Measurements from ENCODE around the gene TRPM2. TPM values are rescaled to one million over a fixed set of nuclear protein-coding genes. Genes with fewer than 3 reads are reported as not detected.

TRPM2 gene
- total RNA-seq, 1 donor from 2014 or later = not detected

DNA sequence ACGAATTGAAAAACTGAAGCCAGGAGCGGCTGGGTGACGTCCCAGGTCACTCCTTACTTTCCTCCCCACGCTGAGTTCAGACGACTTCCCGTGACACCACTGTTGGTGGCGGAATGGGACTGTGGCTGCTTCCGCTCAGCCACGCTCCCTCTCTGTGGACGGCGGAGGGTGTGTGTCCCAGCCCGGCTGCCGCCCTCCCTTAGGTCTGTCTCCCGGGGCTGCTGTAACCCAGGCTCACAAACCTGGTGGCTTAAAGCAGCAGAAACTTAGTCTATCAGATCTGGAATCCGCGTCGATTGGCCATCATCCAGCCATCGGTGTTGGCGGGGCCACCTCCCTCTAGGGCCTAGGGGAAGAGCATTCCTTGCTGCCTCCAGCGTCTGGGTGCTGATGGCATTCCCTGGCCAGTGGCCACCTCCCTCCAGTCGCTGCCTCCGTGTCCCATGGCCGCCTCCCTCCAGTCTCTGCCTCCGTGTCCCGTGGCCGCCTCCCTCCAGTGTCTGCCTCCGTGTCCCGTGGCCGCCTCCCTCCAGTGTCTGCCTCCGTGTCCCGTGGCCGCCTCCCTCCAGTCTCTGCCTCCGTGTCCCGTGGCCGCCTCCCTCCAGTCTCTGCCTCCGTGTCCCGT lies 17.5 kb downstream of the TRPM2 start:
- DNase-seq (ENCODE audit: low read depth) = no peak

DNA sequence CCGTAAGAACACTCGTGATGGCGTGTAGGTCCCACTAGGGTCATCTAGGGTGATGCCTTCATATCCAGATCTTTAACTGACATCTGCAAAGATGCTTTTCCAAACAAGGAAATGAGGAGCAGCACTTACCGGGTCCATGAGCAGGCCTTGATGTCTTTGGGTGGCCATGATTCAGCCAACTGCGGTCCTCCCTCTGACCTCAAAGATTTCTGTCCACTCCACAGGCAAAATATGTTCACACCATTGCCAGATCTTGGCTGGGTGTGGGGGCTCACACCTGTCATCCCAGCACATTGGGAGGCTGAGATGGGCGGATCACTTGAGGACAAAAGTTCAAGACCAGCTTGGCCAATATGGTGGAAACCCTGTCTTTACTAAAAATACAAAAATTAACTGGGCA lies 18.2 kb downstream of the TRPM2 start:
- DNase-seq (ENCODE audit: low read depth) = no peak

DNA sequence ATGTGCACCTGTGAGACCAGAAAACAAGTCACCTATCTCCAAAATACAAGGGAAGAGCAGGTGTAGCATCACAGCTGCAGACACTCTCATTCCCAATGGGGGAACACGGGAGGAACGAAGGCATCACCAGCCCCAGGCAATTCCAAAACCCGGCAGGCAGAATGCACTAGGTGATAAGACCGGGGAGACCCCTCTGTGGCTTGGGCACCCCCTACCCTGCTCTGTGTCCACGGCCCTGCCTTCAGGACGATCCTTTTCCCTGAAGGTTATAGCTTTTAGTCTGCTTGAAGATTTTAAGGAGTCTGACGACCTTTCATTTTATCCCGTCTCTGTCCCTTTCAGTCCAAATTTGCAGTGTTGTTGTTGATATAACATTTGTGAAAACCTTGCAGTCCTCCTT lies 19.2 kb downstream of the TRPM2 start:
- DNase-seq (ENCODE audit: low read depth) = no peak

DNA sequence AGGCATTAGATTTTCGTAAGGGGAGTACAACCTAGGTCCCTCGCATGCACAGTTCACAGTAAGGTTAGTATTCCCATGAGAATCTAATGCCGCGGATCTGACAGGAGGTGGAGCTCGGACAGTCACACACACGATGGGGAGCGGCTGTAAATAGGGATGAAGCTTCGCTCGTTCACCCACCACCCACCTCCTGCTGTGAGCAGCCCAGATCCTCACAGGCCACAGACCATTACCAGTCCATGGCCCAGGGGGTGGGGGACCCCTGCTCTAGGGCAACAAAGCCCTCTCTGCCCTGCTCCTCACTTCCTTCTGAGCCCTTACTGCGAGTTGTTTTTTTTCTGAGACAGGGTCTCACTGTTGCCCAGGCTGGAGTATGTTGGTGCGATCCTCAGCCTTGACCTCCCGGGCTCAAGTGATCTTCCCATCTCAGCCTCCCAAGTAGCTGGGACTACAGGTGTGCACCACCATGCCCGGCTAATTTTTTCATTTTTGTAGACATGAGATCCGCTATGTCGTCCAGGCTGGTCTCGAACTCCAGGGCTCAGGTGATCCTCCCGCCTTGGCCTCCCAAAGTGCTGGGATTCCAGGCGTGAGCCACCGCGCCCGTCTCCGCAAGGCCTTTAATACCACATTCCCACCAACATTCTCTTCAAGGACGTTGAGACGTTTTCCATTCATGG lies 21.3 kb downstream of the TRPM2 start:
- DNase-seq (ENCODE audit: low read depth) = no peak

DNA sequence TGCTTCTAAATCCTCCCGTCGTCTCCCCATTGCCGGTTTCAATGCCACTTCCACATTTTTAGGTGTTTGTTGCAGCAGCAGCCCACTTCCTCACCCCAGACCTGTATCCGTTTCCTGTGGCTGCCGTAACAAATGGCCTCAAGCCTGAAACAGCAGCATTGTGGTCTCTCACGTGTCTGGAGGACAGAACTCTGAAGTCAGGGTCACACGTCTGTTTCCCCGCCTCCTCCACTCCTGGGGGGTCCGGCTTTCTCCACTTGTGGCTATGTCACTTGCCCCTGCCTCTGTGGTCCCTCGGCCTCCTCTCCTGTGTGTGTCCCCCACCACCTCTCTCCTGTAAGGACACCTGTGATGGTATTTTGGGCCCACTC lies 21.8 kb downstream of the TRPM2 start:
- no peak for DNase-seq (ENCODE audit: low read depth)

DNA sequence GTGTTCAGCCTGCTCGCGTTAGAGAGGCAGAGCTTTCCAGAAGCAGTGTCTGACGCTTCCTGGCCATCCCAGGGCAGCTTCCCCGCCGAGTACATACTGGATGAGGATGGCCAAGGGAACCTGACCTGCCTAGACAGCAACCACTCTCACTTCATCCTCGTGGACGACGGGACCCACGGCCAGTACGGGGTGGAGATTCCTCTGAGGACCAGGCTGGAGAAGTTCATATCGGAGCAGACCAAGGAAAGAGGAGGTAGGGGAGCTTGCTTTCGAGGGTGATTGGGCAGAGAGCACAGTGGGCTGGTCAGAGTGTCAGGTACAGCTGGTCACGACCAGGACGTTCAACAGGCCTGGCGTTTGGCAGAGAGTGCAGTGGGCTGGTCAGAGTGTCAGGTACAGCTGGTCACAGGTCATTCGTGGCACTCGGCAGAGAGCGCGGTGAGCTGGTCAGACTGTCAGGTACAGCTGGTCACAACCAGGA lies 22.4 kb downstream of the TRPM2 start:
- no peak for DNase-seq (ENCODE audit: low read depth)

DNA sequence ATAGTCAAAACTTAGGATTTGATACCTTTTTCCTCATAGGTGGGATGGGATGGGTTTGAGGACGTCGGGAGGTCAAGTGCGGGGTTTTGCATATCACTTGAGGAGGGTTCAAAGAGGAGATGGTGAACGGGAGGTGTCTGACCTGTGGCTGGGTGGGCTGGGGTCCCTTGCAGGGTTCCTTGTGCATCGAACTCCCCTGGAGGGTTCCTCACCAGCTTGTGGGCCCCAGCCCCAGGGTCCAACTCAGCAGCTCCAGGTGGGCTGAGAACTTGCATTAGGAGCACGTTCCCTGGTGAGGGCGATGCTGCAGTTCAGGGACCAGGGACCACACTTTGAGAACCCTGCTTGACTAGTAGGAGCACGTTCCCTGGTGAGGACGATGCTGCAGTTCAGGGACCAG lies 23.2 kb downstream of the TRPM2 start:
- DNase-seq (ENCODE audit: low read depth) = no peak

DNA sequence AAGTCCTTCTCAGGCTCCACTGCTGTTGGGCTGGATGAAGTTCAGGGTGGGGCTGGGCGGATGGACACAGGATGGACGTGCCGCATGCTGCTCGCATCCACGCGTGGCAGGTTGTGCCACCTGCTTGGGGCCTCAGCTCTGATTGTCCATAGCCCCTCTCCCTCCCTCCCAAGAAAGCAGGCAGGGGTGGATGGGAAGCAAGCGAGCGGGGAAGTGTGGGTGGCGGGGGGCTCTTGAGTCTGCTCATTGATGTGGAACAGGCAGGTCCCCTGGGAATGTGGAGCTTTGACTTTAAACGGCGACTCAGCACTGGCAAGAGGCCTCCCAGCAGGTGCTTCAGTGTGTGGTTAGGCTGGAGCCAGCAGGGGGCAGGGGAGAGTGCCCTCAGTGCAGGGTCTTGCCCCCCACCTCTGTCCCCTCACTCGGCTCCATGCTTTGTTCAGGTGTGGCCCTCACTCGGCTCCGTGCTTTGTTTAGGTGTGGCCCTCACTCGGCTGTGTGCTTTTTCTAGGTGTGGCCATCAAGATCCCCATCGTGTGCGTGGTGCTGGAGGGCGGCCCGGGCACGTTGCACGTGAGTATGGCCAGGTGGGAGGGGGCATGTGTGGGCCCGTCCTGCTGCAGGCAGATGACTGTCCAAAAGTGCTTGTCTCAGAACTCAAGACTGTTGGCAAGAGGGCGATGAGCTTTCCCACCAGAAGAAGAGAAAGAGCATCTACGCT lies 23.9 kb downstream of the TRPM2 start:
- DNase-seq (ENCODE audit: low read depth) = no peak

DNA sequence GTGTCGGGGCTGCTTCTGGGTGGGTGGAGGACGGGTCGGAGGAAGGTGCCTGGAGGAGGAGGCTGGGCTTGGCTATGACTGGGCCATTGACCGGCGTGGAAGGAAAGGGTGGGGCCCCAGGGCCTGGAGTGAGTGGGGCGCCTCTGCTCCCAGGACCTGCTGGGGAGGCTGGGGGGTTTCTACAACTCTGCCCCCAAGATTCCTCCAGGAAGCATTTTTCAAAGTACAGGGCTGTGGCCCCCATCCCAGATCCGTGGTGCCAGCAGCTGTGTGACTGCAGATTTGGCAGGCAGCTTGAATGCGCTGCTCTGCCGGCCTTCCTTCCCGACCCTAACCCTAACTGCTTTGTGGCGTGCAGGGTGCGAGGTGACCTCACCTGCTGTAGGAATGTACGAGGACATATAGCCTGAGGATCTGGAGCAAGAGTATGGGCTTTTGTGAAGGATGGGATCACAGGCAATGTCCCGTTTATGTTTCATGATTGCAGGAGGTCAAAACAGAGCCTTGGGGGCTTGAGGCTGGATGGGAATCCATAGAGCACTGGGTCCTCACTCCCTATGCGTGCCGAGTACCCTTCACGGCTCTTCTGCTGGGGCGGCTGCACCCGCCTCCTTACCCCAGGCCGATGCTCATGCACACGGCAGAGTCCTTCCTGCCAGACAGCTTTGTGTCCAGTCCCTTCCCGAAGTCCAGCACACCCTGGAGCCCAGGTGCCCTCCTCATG lies 24.7 kb downstream of the TRPM2 start:
- no peak for DNase-seq (ENCODE audit: low read depth)

DNA sequence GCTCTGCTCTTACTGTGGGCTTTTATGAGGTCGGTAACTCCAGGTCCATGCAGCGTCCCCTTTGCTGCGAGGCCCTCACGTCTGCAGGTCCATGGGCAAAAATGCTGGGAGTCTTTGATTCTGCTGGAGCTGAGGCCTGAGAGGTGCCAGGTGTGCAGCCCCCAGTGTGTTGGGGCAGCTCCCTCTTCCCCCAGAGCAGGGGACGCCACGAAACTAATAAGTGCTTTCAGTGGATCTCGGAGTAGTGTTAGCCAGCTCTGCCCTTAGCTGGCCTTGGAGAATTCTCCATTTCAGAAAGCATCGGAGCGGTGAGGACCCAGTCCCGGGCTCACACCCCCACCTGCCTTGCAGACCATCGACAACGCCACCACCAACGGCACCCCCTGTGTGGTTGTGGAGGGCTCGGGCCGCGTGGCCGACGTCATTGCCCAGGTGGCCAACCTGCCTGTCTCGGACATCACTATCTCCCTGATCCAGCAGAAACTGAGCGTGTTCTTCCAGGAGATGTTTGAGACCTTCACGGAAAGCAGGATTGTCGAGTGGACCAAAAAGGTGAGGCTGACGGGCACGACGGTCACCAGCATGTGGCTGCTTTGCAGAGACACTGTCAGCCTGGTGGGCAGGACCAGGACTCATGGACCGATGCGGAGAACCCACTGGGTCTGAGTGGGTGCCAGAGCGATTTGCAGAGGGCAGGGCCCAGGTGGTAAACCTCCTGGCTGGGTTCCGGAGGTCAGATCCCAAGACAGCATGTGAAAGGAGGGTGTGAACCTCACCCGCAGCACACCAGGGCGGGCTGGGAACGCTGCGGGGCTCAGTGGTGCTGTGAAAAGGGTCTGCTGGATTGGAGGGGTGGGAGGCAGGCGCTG lies 25.5 kb downstream of the TRPM2 start:
- no peak for DNase-seq (ENCODE audit: low read depth)

DNA sequence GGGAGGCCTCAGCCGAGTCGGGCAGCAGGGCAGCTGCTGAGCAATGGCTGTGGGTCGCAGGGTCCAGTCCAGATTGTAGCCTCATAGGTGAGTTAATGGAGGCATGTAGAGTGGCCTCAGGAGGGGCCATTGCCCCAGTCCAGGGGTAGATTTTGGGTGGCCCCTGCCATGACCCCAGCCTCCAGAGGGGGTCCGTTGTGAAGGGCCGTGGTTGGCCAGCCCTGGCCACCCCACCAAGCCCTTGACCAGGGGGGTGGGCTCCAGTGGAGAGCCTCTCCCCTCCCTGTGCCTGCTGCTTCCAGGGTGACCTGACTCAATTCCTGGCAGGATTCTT lies 26.1 kb downstream of the TRPM2 start:
- no peak for DNase-seq (ENCODE audit: low read depth)

DNA sequence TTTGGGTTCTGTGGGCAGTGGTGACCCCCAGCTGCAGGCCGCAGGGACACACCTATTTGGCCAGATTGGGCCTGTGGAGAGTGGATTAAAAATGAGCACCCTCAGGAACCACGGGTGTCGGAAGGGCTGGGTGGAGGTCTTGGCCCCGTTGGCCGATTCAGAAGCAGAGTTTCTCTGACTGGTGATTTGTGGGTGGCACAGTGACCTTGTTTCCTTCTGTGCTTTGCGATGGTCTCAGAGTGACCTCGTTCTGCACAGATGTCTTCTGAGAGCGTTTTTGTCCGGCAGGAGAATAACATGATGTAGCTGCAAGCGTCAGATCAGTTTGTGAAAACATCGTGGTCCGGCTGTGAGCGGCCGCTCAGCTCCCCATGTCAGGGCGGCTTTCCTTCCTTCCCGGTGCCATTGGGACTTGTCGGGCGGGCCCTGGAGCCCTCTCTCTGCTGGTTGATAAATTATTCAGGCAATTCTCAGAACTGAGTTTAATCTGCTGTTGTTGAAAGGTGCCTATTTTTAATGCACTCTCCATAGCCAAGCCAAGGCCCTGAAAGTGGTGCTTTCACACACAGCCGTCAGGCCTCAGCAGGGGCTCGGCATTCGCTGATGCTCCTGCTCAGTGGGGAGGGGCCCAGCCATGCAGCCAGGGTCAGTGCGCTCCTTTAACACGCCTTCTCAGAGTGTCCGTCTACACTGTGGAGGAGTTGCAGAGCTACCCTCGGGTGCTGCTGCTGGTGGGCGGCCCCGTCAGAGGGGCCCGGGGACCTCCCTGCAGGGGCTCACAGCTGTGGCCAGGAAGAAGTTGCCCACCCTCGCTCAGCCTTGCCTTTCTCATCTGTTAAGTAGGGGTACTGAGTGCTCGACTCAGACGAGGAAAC lies 26.8 kb downstream of the TRPM2 start:
- no peak for DNase-seq (ENCODE audit: low read depth)

DNA sequence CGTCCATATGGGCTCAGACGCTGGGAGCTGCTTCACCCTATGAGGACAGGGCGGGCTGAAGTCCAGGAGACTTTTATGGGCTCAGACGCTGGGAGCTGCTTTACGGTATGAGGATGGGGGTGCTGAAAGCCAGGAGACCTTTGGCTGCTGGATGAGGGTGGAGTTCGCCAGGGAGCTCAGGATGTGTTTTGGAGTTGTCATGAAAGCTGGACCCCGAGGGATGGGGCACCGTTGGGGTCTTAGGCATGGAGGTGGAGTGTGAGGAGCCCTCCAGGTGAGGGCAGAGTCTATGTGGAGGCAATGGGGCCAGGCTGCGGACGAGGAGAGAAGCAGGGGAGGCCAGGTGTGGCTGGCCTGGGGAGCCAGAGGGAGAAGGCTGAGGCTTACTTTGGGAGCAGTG lies 27.5 kb downstream of the TRPM2 start:
- DNase-seq (ENCODE audit: low read depth) = no peak

DNA sequence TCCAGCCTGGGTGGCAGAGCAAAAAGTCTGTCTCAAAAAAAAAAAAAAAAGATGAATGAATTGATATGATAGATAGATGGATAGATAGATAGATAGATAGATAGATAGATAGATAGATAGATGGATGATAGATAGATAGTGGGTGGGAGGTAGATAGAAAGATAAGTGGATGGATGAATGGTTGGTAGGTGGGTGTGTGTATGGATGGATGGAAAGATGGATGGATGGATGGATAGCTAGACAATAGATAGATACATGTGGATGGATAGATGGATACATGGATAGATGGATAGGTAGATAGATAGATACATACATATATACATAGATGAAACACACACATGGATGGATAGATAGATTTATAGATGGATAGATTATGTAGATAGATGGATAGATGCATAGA lies 28.5 kb downstream of the TRPM2 start:
- DNase-seq (ENCODE audit: low read depth) = no peak

DNA sequence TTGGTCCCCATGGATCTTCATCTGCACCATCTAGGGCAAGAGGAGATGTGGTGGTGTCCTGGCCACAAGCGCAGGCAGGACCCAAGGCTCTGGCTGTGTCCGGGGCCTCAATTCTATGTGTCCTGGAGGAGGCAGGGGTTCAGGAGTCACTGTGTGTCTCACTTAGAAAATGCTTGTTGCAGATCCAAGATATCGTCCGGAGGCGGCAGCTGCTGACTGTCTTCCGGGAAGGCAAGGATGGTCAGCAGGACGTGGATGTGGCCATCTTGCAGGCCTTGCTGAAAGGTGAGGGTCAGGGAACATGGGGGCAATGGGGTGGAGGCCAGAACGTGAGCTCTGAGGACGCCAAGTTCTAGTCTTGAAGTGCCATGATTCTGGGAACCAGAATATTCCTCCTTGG lies 29.1 kb downstream of the TRPM2 start:
- DNase-seq (ENCODE audit: low read depth) = no peak

DNA sequence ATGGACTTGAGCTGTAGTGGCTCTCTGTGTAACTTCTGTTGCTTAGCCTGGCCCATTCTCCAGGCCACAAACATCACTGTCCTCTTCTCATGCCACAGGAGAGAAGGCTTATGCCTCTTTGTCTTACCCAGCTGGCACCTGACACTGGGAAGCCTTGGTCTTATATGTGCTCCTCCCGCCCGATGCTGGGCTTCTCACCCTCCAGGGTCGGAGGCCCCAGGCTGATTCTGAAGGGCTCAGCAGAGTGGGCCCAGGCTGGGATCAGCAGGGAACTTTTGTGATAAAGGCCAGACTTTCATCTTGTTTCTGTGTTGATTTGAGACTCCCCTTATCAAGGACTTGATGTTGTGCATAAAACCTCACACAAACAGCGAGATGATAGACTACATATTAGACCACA lies 29.8 kb downstream of the TRPM2 start:
- no peak for DNase-seq (ENCODE audit: low read depth)

DNA sequence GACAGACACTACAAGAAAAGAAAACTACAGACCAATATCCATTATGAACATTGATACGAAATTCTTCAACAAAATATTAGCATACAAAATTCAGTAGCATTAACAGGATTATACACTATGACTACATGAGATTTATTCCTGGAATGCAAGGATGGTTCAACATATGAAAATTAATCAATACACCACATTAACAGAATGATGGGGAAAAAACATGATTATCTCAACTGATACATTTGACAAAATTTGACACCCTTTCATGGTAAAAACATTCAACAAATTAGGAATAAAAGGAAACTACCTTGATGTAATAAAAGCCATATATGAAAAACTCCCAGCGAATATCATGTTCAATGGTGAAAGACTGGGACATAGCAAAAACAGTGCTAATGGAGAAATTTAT lies 31.5 kb downstream of the TRPM2 start:
- no peak for DNase-seq (ENCODE audit: low read depth)

DNA sequence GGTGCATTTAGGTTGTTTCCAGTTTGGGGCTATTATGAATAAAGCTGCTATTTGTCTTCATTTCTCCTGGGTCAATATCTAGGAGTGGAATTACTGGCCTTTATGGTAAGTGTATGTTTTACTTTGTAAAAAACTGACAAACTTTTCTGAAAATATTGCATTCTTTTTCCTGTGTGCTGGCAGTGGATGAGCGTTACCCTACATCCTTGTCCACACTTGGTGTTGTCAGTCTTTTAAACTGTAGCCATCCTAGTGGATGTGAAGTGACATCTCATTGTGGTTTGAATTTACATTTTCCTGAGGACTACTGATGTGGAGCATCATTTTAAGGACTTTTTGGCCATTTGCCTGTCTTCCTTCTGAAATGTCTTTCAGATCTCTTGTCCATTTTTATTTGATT lies 35.9 kb downstream of the TRPM2 start:
- no peak for DNase-seq (ENCODE audit: low read depth)

DNA sequence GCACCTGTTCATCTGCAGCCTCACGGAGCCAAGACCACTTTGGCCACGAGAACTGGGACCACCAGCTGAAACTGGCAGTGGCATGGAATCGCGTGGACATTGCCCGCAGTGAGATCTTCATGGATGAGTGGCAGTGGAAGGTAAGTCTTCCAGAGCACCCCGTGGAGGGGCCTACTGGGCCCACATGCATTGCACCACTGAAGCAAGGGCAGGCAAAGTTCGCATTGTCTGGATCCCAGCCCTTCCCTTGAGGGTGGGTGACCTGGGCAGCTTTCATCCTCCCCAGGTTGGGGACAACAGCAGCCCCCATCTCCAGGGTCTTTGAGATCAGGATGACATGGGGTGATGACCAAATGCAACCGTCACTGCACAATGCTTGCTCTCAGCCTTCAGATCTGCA lies 37.5 kb downstream of the TRPM2 start:
- no peak for DNase-seq (ENCODE audit: low read depth)
